ENCODE measurements around the gene TULP4. TPM values are rescaled to one million over a fixed set of nuclear protein-coding genes. Genes with fewer than 3 reads are reported as not detected.

TULP4 gene
- polyA plus RNA-seq, 2 of the 4 experiments (the other 2 are of a cell fraction) = 5.0 to 10.6 TPM

GRCh38 chr6:158383542-158383941 lies 71.3 kb downstream of the TULP4 start:
- DNase-seq (ENCODE audit: low read depth in 1 of 2, low spot score in 1 of 2) (no peak), ATAC-seq (no peak), FAIRE-seq (no peak)
- whole genome bisulfite sequencing (ENCODE audit: missing lambda C conversion rate) = 86% methylated on average over 3 of the region's 3 CpGs
- H3K9me3 ChIP-seq = no peaks in the 10 kb centered on the region
- H3K27ac ChIP-seq = no peak overlapping the region
- no peak overlapping the region for H3K4me3 ChIP-seq
- no peaks in the 10 kb centered on the region for H3K4me1 ChIP-seq
- TF ChIP-seq ZC3H11A (IDR thresholded peaks at IDR 0.05) = no peak
- TF ChIP-seq POLR2A (IDR thresholded peaks at IDR 0.05; ENCODE audit: low read length) = no peak
- TF ChIP-seq SMC3 (IDR thresholded peaks at IDR 0.05) = no peak
- TF ChIP-seq, protein P1, sequence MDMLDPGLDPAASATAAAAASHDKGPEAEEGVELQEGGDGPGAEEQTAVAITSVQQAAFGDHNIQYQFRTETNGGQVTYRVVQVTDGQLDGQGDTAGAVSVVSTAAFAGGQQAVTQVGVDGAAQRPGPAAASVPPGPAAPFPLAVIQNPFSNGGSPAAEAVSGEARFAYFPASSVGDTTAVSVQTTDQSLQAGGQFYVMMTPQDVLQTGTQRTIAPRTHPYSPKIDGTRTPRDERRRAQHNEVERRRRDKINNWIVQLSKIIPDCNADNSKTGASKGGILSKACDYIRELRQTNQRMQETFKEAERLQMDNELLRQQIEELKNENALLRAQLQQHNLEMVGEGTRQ (IDR thresholded peaks at IDR 0.05) = no peak
- TF ChIP-seq GATA3 (IDR thresholded peaks at IDR 0.05; ENCODE audit: borderline replicate concordance) = no peak
- no peak for TF ChIP-seq CBX2 (IDR thresholded peaks at IDR 0.05; ENCODE audit: borderline replicate concordance, low read depth)
- TF ChIP-seq FOXS1 (CRISPR knock-in tag; IDR thresholded peaks at IDR 0.05) = no peak
- TF ChIP-seq EP300 (IDR thresholded peaks at IDR 0.05) = no peak
- TF ChIP-seq MAZ (IDR thresholded peaks at IDR 0.05; ENCODE audit: borderline replicate concordance, low read depth, low read length) = no peak
- no peak for TF ChIP-seq JUN (IDR thresholded peaks at IDR 0.05)
- TF ChIP-seq PBX3 (IDR thresholded peaks at IDR 0.05) = no peak
- TF ChIP-seq, protein P2, sequence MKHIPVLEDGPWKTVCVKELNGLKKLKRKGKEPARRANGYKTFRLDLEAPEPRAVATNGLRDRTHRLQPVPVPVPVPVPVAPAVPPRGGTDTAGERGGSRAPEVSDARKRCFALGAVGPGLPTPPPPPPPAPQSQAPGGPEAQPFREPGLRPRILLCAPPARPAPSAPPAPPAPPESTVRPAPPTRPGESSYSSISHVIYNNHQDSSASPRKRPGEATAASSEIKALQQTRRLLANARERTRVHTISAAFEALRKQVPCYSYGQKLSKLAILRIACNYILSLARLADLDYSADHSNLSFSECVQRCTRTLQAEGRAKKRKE (CRISPR knock-in tag; IDR thresholded peaks at IDR 0.05; ENCODE audit: low read depth) = no peak
- TF ChIP-seq MAFK (IDR thresholded peaks at IDR 0.05; ENCODE audit: partially characterized antibody) = no peak
- TF ChIP-seq BHLHE40 (IDR thresholded peaks at IDR 0.05; ENCODE audit: low read depth, low read length) = no peak
- TF ChIP-seq ELK1 (IDR thresholded peaks at IDR 0.05; ENCODE audit: low read depth, low read length) = no peak
- TF ChIP-seq HOXB5 (CRISPR knock-in tag; IDR thresholded peaks at IDR 0.05) = no peak
- no peak for TF ChIP-seq KDM1A (IDR thresholded peaks at IDR 0.05; ENCODE audit: low read depth)
- TF ChIP-seq HEYL (CRISPR knock-in tag; IDR thresholded peaks at IDR 0.05) = no peak
- TF ChIP-seq POLR2AphosphoS2 (conservative IDR thresholded peaks at IDR 0.05; ENCODE audit: low read length) = no peak
- CTCF ChIA-PET = interaction anchor here (0.5 to 1.5 kb wide), 2 partner anchors 138 to 162 kb away, joined by 4 to 5 read pairs; no protein-coding TSS in a partner anchor
- no peak overlapping the region for H3K4me2 ChIP-seq
- POLR2A ChIA-PET = no interaction called here

- no peaks in the 10 kb centered on the region for H3K9me3 ChIP-seq
- no peaks in the 10 kb centered on the region for H3K4me1 ChIP-seq
- TF ChIP-seq POLR2AphosphoS2 (conservative IDR thresholded peaks at IDR 0.05; ENCODE audit: low read length) (no peak), JUN (IDR thresholded peaks at IDR 0.05) (no peak), KDM5A (IDR thresholded peaks at IDR 0.05) (no peak), FOXS1 (CRISPR knock-in tag; IDR thresholded peaks at IDR 0.05) (no peak)
- 91% methylated on average over 7 of the region's 7 CpGs for WGBS (ENCODE audit: missing lambda C conversion rate)
- ChIA-PET CTCF (interaction anchor here (0.6 to 1.5 kb wide), 2 partner anchors 163 to 170 kb away, joined by 3 to 4 read pairs; no protein-coding TSS in a partner anchor), POLR2A (no interaction called here)
- DNase-seq (ENCODE audit: low read depth in 1 of 2, low spot score in 1 of 2) (no peak), ATAC-seq (no peak), FAIRE-seq (no peak)
- no peak overlapping the region for H3K4me2 ChIP-seq
- H3K27ac ChIP-seq = no peak overlapping the region
- no peak overlapping the region for H3K4me3 ChIP-seq
Measured at GRCh38 chr6:158384671-158385110, 72.4 kb downstream of the TULP4 start.

GRCh38 chr6:158387036-158387435 lies 74.8 kb downstream of the TULP4 start:
- Histone ChIP-seq H3K27ac (no peak overlapping the region), H3K9me3 (no peaks in the 10 kb centered on the region), H3K4me1 (no peaks in the 10 kb centered on the region), H3K4me3 (no peak overlapping the region), H3K4me2 (no peak overlapping the region)
- DNase-seq (ENCODE audit: low read depth in 1 of 2, low spot score in 1 of 2) (peak; percentile 6 to 27), FAIRE-seq (no peak), ATAC-seq (0 out of 6 replicates have a peak, but pooled peaks of 1 of the 2 experiments have one; percentile 37)
- TF ChIP-seq RFX5 (IDR thresholded peaks at IDR 0.05) (no peak), PHF8 (IDR thresholded peaks at IDR 0.05; ENCODE audit: borderline replicate concordance, low read depth) (no peak), JUN (IDR thresholded peaks at IDR 0.05) (no peak), EHMT2 (IDR thresholded peaks at IDR 0.05; ENCODE audit: low read depth) (no peak), FOSB (CRISPR knock-in tag; IDR thresholded peaks at IDR 0.05) (no peak), FOXS1 (CRISPR knock-in tag; IDR thresholded peaks at IDR 0.05) (no peak), EHF (CRISPR knock-in tag; IDR thresholded peaks at IDR 0.05) (no peak), TFCP2L1 (CRISPR knock-in tag; IDR thresholded peaks at IDR 0.05) (no peak), RNF2 (IDR thresholded peaks at IDR 0.05; ENCODE audit: borderline replicate concordance, low read depth) (no peak)
- POLR2A ChIA-PET = no interaction called here
- WGBS (ENCODE audit: missing lambda C conversion rate) = 75% methylated on average over 3 of the region's 3 CpGs
- CTCF ChIA-PET = interaction anchor here (0.5 to 1.5 kb wide), 3 partner anchors 14 to 207 kb away, joined by 3 to 5 read pairs (median 3); no protein-coding TSS in a partner anchor
